NCI-H748 treated with DMSO at 0.1 percent for 48 hours (cell line): ENCODE measurements around the gene NEK10.
A peak's percentile ranks its signal among the peaks of the same experiment; 100 is the strongest.
"Not testable (repeated sequence)": the region's sequence is repeated elsewhere in the genome, so short reads cannot be mapped to it uniquely, and the experiment has no call there.

ENCODE experiments used
- DNase-seq: peaks from one replicate; lab custom pipeline; 2025; lab: John Stamatoyannopoulos, UW

NEK10 gene

DNA sequence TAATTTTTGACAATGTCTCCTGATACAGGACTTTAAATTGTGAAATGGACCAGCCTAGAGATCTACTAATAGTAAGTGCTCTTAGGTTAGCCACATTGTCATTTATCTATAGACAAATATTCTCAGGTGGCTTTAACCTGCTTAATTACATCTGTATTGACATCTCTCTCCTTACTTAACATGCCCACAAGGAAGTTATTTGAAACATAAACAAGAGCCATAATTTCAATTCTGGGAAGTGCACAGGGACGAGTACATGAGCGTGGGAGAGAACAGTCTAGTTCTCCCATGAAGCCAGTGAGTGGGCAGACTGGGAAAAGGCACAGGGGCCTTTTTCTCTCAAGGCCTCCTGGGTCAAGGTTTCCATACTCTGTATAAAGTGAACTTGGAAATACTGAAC is 54.2 kb downstream of the NEK10 start:
- no peak for DNase-seq

DNA sequence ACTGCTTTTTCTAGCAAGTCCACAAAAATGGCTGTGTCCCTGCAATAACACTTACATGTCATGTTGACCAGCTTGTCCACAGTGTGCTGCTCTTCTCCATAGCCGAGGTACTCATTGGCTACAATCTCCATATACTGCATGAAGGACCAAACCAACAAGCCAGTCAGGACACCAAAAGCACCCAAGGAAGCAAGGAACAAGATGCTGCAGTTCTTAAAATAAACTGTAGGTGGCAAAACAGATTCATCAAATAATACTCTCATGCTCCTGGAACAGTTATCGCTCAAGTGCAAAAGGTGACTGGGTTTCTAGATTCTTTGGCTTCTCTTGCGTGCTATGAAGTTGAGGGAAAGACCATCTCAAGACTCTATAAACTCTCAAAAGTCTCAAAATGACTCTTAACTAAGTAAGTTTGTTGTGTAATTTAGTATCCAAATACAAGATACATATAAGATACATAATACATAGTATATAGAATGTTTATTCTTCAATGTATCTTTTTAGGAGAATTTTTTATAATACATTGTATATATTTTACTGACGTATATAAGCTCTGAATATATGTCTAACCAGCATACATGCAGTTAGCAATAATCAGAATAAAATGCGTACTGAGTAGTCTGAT is 57.0 kb downstream of the NEK10 start:
- DNase-seq = peak; percentile 51

DNA sequence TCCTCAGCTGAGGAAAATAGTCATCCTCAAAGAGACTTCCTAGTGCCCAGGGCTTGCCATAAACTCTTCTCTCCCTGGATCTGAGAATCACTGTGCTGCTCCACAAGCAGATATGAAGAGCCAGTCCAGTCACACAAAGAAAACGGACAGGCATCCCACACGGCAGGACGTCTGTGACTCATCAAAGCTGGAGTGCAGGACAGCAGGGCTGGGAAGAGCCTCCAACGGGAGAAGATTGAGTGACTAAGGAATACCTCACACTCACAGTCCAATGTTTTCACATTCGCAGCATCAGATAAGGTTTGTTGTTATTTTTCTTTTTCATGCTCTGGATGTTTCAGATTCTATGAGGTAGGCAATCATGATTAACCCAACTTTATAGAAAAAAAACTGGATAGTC is 57.8 kb downstream of the NEK10 start:
- DNase-seq = no peak

DNA sequence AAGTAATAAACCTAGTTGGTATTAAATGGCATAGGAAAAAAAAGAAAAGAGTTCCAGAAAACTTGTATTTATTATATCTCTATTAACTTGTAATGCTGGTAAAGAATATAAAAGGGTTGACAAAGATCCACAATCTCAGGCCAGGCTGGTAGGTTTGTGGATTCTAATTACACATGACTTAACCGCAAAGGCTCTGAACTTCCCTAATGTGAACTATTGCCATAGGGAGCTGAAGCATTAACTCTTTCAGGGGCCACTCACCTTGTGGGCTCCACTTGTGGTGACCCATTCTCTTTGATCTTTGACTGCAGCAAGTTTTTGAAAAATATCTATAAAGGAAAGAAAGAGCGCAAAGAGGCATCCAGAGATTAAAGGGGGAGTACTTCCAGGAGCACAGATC is 58.5 kb downstream of the NEK10 start:
- DNase-seq = no peak

DNA sequence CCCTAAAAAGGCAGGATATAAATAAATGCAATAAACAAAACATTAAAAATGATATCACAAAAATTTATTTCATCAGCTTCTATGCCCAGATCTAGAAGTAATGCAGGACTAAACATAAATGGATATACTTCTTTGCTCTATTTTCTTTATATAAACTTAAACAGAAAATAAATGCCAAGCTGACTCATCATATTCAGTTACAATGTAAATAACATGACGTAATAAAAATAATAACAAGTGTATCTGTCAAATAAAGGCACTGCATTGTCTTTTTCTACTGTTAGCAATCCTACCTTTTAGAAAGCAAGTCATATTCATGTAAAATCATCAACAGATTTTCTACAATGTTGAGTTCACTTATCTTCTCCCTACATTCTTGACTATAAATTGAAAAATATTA is 61.6 kb downstream of the NEK10 start:
- DNase-seq = no peak

DNA sequence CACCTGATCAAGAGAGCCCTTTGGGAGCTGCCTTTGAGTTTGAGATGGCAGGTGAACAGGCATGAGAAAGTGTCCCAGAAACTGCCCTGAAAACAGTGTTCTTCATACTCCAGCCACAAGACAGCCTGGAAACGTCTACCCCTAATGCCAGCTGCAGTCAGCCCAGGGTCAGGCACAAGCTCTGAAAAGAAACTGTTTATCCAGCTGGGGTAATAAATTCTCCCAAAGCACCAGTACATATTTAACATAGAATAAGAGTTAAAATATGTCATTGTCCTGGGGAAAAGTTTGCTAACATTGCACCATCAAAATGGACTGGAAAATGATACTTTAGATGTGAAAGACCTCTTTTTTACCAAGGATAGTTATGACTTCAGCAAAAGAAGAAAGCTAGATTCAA is 66.3 kb downstream of the NEK10 start:
- no peak for DNase-seq

DNA sequence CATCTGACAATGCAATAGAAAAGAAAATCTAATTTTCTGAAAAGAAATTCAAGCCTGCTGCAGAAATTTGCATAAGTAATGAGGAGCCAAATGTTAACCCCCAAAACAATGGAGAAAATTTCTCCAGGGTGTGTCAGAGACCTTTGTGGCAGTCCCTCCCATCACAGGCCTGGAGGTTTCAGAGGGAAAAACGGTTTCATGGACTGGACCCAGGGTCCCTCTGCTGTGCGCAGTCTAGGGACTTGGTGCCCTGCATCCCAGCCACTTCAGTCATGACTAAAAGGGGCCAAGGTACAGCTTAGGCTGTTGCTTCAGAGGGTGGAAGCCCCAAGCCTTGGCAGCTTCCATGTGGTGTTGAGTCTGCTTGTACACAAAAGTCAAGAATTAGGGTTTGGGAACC is 70.2 kb downstream of the NEK10 start:
- not testable (repeated sequence) for DNase-seq

DNA sequence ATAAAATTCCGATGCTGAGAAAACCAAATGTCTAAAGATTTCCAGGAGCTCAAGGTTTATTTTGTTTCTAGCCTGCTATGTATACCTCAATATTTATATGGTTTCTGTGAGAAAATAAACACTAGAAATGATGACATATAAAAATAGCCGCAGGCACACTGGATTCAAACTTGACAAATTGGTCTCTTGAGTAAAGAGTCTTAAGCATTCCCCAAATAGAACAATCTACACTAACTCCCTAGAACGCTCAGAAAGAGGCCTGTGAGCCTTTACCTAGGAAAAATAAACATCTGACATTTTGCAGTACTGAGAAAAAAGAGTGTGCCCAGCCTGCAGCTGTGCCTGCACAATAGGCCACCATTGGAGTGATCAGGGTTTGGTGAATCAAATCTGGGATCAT is 75.2 kb downstream of the NEK10 start:
- DNase-seq = no peak

DNA sequence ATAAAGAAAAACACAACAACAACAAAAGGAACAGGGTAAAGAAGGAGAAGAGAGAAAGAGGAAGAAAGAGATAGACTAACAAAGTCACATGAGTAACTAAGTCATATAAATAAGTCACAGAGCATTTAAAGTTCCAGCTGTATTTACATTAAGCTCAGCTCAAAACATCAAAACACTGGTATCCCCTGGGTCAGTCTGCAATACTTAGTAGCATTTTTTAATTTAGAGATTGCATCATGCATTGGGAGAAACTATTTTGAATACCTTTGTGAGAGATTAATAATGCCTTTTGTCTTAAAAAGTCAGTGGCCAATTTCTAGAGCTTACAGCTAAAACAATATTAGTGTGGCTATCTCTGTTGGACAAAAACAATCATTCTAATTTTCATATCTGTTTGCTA is 78.4 kb downstream of the NEK10 start:
- DNase-seq = no peak

DNA sequence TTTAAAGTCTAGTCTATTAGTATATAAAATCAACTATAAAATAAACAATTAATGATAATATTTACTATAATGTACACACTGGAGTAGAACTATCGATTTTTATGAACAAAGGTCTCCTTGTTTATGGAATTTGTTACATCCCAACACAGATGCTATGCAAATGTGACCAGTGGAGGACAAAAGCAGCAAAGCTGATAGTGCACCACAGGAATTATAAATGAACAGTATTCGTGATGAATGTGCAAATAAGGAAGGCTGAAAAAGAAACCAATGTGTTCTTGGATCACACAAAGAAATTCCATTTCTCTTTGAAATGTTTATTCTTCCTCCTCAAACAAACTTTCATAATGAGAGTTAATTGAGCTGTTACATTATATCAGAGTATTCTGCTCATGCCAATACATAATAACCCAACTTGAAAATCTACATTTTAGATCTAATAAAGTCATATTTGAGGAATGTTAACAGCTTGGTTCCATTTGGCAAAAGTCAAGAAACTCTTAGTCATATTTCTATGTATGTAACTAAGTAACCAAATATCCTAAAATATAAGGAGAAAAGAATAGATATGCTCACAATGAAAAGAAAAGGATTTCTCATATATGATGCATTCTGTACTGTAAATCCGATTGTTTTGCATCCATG is 79.3 kb downstream of the NEK10 start:
- DNase-seq = no peak

DNA sequence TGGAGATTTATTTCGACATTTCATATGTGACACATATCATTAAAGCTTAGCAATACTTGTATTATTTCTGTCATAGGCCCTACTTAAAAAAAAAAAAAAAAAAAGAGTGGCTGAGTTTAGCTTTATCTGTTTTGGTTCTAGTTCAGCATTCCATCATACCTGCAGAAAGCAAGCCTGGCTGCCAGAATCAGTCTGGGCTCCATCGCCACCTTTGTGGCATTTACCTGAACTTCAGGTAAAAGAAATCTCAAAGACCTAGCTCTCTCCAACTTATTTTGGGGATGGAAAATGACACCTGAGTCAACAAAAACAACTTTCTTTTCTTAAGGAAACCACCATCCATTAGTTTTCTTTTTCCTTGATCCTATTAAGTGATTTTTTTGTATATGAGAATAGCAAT is 82.1 kb downstream of the NEK10 start:
- no peak for DNase-seq

DNA sequence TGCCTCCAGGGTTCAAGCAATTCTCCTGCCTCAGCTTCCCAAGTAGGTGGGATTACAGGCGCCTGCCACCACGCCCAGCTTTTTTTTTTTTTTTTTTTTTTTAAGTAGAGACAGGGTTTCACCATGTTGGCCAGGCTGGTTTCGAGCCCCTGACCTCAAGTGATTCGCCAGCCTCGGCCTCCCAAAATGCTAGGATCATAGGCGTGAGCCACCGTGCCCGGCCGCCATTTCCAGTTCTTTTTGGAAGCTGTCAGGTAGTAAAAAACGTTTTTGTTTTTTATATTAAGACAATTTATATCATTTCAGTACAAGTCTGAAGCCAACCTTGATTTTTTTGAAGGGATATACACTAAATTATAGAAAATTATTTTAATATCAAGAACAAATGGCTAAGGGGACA is 82.7 kb downstream of the NEK10 start:
- DNase-seq = not testable (repeated sequence)

DNA sequence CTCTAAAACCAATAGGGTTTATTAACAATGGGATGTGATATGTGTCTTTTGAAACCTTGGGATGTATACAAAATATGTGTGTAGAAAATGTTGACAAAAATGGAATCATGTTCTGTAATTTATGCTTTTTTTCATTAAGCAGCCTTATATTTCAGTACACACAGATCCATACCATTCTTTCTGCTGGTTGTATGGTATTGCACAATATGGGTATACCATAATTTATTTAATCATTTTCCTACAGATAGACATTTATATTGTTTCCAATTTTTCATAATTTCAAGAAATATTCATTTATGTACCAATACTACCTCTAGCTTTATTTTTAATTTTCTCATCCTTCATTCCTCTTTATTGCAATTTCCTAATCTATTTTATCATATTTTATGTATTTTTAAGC is 83.5 kb downstream of the NEK10 start:
- DNase-seq = no peak

DNA sequence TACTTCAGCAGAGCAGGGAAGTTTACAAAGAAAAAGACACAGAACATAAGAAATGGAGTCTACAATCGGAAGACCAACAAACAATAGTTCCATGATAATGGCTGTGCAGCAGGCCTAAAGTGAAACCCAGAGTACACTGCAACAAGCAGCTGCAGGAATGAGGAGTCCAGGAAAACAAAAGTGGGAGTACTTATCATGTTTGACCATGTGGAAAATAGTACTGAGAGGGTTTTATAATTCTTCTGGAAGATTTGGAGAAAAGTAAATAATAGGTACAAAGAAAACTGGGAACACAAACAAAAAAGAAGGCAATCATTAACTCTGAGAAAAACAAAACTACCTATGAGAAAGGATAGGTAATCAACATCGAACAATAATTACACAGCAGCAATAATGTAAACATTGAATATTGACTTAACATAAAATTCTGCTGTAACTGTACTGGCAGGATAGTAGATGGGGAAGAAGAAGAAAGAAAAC is 87.5 kb downstream of the NEK10 start:
- DNase-seq = peak; percentile 52

DNA sequence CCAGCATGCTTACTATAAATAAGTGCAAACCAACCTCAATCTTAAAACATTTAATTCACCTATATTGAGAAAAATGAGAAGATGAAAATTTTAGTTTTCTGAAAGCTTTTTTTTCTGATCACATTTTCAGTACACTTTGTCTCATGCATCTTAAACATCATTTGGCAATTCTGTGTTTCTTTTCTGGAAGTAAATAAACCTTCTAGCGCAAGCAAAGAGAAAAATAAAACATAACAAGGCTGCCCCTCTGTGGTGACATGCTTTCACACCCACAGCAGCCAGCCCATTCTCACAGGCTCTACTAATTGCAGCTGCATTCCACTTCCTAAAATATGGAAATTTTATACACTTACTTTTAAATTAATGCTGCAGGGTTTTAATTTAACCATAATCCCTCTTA is 90.1 kb downstream of the NEK10 start:
- DNase-seq = no peak

DNA sequence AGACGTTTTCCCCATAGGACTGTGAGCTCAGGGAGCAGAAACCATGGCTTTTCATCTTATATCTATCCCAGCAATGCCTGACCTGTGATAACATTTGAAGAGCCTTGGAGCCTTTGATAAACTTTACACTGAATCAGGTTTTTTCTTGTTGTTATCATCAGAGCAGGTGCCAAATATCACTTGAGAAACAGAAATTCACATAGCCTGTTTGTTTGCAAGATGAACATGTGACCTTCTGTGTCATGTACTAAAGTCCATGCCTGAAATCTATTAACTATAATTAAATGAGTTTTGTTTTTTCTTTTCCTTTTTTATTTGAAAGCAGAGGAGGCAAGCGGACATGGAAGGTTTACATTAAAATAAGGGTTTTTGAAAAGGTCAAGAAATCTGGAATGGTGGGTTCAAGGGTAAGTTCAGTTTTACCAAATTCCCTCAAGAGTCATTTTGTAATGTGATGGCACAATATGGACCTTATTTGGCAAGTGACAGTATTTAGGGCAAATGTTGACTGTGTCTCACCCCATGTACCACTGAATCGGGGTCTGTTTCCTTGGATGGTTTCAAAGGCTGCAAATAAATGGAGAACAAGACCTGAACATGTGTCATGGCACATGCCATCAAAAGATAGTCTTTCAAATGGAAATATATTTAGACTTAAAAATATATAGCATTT is 90.7 kb downstream of the NEK10 start:
- DNase-seq = no peak

DNA sequence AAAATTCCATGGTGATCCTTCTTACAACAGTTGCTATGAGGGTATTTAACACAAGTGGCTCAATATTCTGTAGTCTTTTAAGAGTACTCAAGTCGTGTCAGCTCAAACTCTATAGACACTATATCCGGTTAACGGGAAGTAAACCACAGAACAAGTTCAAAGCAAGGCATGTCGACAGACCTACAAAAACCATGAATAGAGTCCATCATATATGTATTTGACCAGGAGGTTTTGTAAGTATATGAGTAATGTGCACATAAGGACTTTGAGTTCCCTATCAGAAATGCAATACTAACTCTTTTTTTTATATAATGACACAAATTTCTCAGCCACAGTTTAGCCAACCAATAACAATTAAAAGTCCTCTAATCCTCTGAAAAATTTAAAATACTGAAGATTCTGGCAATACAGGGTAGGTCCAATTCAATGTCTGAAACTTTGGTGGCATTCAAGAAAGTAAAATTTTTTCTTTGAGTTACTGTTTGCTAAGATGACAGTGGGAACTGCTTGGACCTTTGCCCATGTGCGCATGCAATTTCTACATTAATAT is 93.7 kb downstream of the NEK10 start:
- DNase-seq = no peak

DNA sequence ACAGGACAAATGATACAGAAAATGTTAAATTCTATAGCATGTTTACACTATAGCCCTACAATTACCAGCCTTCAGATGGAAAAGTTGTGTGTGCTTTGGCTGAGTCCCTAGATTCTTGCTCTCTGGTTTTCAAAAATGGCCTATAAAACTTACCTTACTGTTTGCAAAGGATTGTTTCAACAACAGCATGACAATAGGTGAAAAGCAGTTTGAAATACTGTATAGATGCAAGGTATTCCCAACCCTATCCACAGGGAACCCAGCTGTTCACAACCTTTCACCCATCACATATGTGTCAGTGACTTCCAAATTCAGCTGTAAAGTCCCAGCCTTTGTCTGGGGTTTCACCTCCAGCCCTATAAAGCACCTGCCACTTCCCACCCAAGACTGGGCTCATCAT is 97.3 kb downstream of the NEK10 start:
- DNase-seq = no peak

DNA sequence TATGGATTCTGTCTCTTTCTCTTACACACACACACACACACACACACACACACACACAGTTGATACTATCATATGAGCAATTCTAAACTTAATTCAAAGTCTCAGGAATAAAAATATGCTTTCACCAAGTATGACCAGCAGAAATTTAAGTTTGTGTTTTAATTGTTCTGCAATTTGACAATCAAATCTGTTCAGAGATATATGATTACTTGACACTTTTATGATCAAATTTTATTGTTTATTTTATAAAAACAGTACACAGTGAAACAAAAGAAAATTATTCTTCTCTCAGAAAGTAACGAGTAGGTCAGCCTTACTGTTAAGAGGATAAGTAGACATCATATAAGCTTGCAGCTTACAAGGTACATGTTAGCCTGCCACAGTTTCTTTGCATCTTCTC is 114.3 kb downstream of the NEK10 start:
- DNase-seq = no peak

DNA sequence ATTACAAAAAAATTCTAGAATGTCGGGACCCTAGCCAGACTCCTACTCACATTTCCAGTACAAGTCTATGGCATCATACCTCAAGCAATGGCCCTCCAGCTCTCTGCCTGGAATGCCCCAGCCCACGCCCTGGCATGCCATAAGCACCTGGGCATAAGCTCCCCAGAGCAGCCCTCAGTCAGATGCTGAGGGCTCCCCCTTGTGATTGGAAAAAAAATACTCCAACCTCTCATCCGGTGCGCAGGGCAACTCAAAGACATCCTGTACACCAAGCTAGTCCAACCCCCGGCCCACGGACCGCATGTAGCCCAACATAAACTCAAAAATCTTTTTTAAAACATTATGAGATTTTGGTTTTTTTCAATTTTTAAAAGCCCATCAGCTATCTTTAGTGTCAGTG is 115.4 kb downstream of the NEK10 start:
- DNase-seq = peak; percentile 0

DNA sequence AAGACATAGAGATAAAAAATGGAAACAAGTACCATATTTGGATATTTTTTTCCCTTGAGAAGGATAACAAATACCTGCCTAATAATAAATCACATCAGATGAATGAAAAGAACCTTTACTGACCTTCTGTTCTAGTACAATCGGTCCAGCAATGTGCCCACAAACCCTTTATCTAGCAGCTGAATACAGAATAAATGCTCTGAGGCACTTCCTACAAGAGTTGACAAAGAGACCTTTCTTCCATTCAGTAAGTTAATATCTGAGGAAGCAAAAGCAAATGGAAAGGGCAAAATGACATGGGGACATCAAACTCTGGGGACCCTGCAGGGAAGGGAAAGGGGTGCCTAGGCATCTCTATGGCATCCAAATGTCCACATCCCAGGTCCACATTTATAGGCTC is 115.8 kb downstream of the NEK10 start:
- no peak for DNase-seq

DNA sequence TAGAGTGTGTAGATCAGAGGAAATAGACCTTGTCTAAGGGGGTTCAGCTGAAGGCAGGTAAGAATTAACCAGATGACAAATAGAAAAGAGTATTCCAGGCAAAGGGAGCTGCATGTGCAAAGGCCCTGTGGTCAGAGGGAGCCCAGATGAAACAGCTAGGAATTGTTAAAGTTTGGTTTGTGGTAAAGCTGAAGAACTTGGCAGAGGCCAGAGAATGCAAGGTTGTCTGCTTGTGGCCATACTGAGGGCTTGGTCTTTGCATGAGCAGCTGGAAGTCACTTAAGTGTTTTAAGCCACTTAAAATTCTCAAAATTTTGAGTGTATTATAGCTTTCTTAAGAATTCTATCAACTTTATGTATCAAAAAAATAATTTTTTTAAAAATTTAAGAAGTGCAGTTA is 116.5 kb downstream of the NEK10 start:
- DNase-seq = no peak

DNA sequence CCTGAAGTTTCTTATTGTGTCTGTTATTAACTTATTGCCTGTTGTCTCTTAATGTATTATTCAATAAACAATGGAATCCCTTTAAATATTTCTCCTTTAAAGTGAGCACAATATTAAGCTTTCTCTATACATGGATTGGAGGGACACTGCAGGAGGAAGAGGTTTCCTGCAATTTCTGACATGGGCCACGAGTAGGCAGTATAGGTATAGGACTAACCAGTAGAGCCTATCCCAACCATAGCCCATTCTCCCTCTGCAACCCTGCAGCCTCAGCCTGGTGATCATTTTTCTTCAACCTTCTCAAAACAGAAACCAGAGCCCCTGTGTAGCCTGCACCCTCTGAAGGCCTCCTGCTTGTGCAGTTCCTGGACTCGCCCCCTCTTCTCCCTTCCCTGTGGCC is 124.8 kb downstream of the NEK10 start:
- no peak for DNase-seq
